GM18498 (cell line): ENCODE measurements around the gene CST4.
"Not testable (repeated sequence)": the region's sequence is repeated elsewhere in the genome, so short reads cannot be mapped to it uniquely, and the experiment has no call there.

Source experiments
- ATAC-seq: cut with Tn5 transposase; IDR thresholded peaks from one replicate; pipeline ENCODE4 v1.9.1; 2021; ENCODE audit warnings: mild to moderate bottlenecking, moderate library complexity; ENCODE audit not compliant: unreplicated experiment

CST4 gene

GRCh38 chr20:23663180-23663579 is 25.7 kb downstream of the CST4 start:
- ATAC-seq, result no peak

- no peak for ATAC-seq
Observed at GRCh38 chr20:23662276-23662870, 26.5 kb downstream of the CST4 start.

- ATAC-seq, result no peak
Observed at GRCh38 chr20:23661002-23661429, 27.8 kb downstream of the CST4 start.

GRCh38 chr20:23659989-23660837 is 28.6 kb downstream of the CST4 start:
- no peak for ATAC-seq

- not testable (repeated sequence) for ATAC-seq
Observed at GRCh38 chr20:23659610-23659988, 29.2 kb downstream of the CST4 start.

GRCh38 chr20:23658989-23659609 is 29.7 kb downstream of the CST4 start:
- ATAC-seq, result no peak

- no peak for ATAC-seq
Observed at GRCh38 chr20:23658336-23658735, 30.5 kb downstream of the CST4 start.

GRCh38 chr20:23657202-23657601 is 31.6 kb downstream of the CST4 start:
- ATAC-seq, result no peak

- no peak for ATAC-seq
Observed at GRCh38 chr20:23656372-23656771, 32.5 kb downstream of the CST4 start.

GRCh38 chr20:23655491-23656211 is 33.2 kb downstream of the CST4 start:
- no peak for ATAC-seq

GRCh38 chr20:23654717-23655116 is 34.1 kb downstream of the CST4 start:
- ATAC-seq, result no peak

- ATAC-seq, result no peak
Observed at GRCh38 chr20:23654000-23654399, 34.8 kb downstream of the CST4 start.

- ATAC-seq, result no peak
Observed at GRCh38 chr20:23653400-23653938, 35.4 kb downstream of the CST4 start.

- no peak for ATAC-seq
Observed at GRCh38 chr20:23652926-23653325, 35.9 kb downstream of the CST4 start.

GRCh38 chr20:23652371-23652770 is 36.5 kb downstream of the CST4 start:
- no peak for ATAC-seq

GRCh38 chr20:23651117-23651516 is 37.7 kb downstream of the CST4 start:
- ATAC-seq, result no peak

- ATAC-seq, result no peak
Observed at GRCh38 chr20:23649830-23650417, 38.9 kb downstream of the CST4 start.

GRCh38 chr20:23649242-23649641 is 39.6 kb downstream of the CST4 start:
- no peak for ATAC-seq

- ATAC-seq, result no peak
Observed at GRCh38 chr20:23647346-23647745, 41.5 kb downstream of the CST4 start.

- ATAC-seq, result no peak
Observed at GRCh38 chr20:23646106-23646873, 42.5 kb downstream of the CST4 start.
